H54 (cell line): ENCODE measurements around the gene COL23A1.
"Not testable (repeated sequence)": the region's sequence is repeated elsewhere in the genome, so short reads cannot be mapped to it uniquely, and the experiment has no call there.

Experiments used
- DNase-seq: peaks from one replicate; pipeline ENCODE4 v3.0.0; 2011; ENCODE audit warnings: low spot score, mixed read lengths; ENCODE audit not compliant: insufficient read length
- FAIRE-seq: peaks from 3 replicates; lab custom pipeline; 2011; peaks lifted over from hg19 to GRCh38; lab: Jason Lieb, UNC
- POLR2A ChIP-seq: IDR thresholded peaks from 2 replicates; pipeline ENCODE4 v1.6.1; 2011; ENCODE audit warnings: low read depth, mild to moderate bottlenecking, low read length

Gene COL23A1

GRCh38 chr5:178327931-178328711, 262.1 kb downstream of the COL23A1 start:
- FAIRE-seq = no peak
- no peak for TF ChIP-seq POLR2A
- DNase-seq = no peak

GRCh38 chr5:178327446-178327845, 262.7 kb downstream of the COL23A1 start:
- TF ChIP-seq POLR2A = no peak
- FAIRE-seq (no peak), DNase-seq (no peak)

- no peak for TF ChIP-seq POLR2A
- FAIRE-seq (no peak), DNase-seq (no peak)
Measured at GRCh38 chr5:178326374-178326715, 263.8 kb downstream of the COL23A1 start.

- FAIRE-seq = no peak
- TF ChIP-seq POLR2A = no peak
- DNase-seq = no peak
Measured at GRCh38 chr5:178325679-178326373, 264.4 kb downstream of the COL23A1 start.

- no peak for TF ChIP-seq POLR2A
- FAIRE-seq (no peak), DNase-seq (no peak)
Measured at GRCh38 chr5:178325311-178325678, 264.9 kb downstream of the COL23A1 start.

GRCh38 chr5:178324481-178325310, 265.5 kb downstream of the COL23A1 start:
- no peak for TF ChIP-seq POLR2A
- DNase-seq (no peak), FAIRE-seq (no peak)

- FAIRE-seq = no peak
- no peak for DNase-seq
- TF ChIP-seq POLR2A = no peak
Measured at GRCh38 chr5:178323961-178324360, 266.2 kb downstream of the COL23A1 start.

GRCh38 chr5:178323541-178323865, 266.7 kb downstream of the COL23A1 start:
- TF ChIP-seq POLR2A = no peak
- DNase-seq (no peak), FAIRE-seq (no peak)

- no peak for FAIRE-seq
- no peak for TF ChIP-seq POLR2A
- no peak for DNase-seq
Measured at GRCh38 chr5:178322736-178323540, 267.3 kb downstream of the COL23A1 start.

GRCh38 chr5:178320281-178320855, 269.8 kb downstream of the COL23A1 start:
- TF ChIP-seq POLR2A = no peak
- no peak for DNase-seq
- no peak for FAIRE-seq

GRCh38 chr5:178319541-178320041, 270.6 kb downstream of the COL23A1 start:
- DNase-seq (no peak), FAIRE-seq (no peak)
- no peak for TF ChIP-seq POLR2A

- no peak for TF ChIP-seq POLR2A
- FAIRE-seq (no peak), DNase-seq (no peak)
Measured at GRCh38 chr5:178318893-178319292, 271.3 kb downstream of the COL23A1 start.

- DNase-seq = no peak
- no peak for TF ChIP-seq POLR2A
- no peak for FAIRE-seq
Measured at GRCh38 chr5:178318382-178318781, 271.8 kb downstream of the COL23A1 start.

- not testable (repeated sequence) for DNase-seq, FAIRE-seq
Measured at GRCh38 chr5:178317727-178318126, 272.5 kb downstream of the COL23A1 start.
